Sciatic nerve (tissue), 2 donors: ENCODE data around the gene RET. TPM values are rescaled to one million over a fixed set of nuclear protein-coding genes. Genes with fewer than 3 reads are reported as not detected.

ENCODE experiments used
- ATAC-seq: fragments of 200-7000 bp; cut with Tn5 transposase; one replicate; pipeline ENCODE4 v1.9.1; 2020; ENCODE audit warnings: mild to moderate bottlenecking, moderate library complexity
- DNase-seq: peaks from one replicate; pipeline ENCODE4 v3.0.0-alpha.2; 2020; ENCODE audit warnings: low spot score
- intact Hi-C: fragments of 100-400 bp; cut with DNase I; formaldehyde crosslinking; loops from one replicate; pipeline ENCODE4 v1.14.2; 2022
- total RNA-seq: library from RNA; stranded (reverse); fragmentation: NEBNext Ultra II Directional; extraction: Animal tissue kit (Norgen Biotek cat#: 25700); gene quantifications from one replicate; pipeline ENCODE4 v1.2.1, GENCODE V29; 2021
- donor health status: DM: no; HTN: no; CAD: no.
- donor health status: DM: no; HTN: no; CAD: no.

Gene RET
- total RNA-seq, 1 donor from 2014 or later: 0.80 TPM

DNA sequence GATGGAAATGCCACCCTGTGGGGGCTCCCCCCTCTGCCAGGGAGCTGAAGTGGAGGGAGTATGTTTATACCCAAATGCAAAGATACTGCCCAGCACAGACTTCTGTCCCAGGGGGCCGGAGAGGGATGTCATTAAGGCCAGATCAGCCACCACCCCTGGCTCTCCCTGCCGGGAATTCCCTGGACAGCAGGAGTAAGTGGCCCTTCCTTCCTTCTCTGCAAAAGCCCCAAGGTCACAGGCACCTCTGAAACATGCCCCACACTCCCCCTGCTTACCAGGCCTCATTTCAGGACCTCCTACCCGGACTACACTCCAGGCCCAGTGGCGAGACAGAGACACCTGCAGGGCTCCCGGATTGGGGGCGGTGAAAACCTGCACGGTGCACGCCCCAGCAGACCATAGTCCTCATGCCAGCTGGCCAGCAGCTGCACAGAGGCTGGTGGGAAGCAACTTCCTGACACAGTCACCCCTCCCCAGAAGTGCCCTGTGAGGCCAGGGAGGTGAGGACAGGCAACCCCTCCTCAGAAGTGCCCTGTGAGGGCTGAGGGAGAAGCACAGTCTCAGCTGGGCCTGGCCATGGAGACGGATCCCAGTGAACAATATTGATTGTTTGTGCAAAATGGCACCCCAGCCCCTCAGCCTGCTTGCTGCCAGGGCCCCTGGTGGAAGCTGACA lies 33.0 kb upstream of the RET start:
- ATAC-seq: no peak
- intact Hi-C loops: no loop called here
- DNase-seq: peak; percentile 26

GRCh38 chr10:43044448-43044921 lies 32.4 kb upstream of the RET start:
- intact Hi-C loops: no loop called here
- ATAC-seq: no peak
- DNase-seq: peak; percentile 38

DNA sequence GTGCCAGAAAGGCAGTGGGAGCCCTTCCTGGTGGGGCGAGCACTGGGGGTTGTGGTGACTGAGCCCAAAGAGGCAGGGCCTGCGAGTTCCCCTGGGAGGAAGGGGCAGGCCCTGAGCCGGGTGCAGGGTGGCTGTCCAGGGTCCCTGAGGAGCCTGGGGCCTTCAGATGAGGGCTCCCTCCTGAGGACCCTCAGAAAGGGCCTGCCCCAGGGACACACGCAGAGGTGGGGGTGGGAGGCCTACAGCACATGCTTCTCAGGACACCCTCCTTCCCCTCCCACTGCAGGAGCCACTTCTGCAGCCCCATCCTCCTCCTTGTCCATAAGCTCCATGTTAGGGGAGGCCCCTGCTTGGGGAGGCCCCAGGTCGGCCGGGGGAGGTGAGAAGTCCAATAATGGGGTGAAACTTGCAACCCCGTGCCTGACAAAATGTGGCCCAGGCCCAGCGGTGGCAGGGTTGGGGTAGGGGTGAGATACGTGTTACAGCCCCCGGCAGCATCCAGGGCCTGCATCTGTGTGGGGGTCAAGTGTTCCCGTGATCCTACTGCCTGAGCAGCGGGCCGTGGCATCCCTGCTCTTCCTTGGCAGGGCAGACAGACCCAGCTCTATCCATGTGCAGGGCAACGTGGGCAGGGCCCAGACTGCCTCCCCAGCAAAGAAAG lies 31.8 kb upstream of the RET start:
- no peak for ATAC-seq
- peak; percentile 52 for DNase-seq
- intact Hi-C loops: no loop called here

DNA sequence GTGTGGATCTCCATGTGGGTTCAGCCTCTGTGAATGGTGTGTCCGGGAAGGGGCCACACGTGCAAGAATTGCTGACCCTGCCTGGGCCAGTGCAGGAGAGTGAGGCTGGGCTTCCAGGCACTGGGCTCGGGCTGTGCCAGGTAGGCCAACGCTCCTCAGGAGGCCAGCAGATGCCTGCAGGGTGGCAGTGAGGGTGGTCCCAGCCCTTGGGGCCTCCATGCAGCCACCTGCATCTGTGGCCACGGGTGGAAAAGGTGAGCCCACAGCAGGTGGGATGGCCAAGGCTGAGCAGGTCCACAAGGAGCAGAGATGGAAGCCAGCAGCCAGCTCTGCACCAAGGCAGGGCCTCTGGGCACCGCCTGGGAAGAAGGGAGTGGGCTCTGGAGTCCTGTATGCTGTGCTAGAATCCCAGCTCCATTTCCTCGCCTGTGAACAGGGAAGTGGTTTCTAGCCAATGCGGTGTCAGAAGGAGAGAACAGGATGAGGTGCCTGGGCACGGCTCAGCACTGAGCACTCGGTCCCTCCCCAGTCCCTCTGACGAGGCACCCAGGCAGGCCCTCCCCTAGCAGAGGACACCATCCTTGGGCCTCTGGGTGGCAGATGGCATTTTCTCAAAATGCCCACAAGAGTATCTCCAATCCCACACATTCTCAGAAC lies 31.1 kb upstream of the RET start:
- intact Hi-C loops: no loop called here
- DNase-seq: peak; percentile 38
- no peak for ATAC-seq

- intact Hi-C loops: no loop called here
- DNase-seq (peak; percentile 39), ATAC-seq (no peak)
Measured at GRCh38 chr10:43046288-43046991, 30.4 kb upstream of the RET start.

DNA sequence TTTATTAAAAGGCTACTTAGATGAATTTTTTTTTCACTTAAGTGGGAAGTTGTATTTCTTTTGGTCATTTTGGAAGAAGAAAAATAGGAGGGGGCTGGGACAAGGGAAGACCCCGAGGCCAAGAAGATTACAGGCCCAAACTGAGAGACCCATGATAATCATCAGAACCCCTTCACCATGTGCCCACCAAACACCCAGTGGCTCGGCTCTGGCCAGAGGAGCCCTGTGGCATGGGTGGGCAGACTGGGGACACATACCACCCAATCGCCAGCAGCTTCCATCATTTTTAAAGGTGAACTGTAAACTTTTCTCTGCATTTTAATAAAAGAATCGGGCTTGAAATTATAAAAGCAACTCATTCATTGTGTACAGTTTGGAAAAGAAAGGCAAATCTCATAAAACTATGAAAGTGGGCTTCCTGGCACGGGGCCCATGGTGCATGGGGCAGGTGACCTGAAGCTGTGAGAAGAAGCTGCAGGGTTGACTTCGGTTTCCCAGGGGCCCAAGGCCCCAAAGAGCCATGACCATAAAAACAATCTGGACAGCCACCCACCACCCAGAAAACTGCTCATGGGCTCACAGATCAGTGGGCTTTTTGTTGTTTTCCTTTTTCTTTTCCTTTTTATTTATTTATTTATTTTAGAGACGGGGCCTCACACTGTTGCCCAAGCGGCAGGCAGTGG lies 29.4 kb upstream of the RET start:
- intact Hi-C loops: no loop called here
- DNase-seq (peak; percentile 53), ATAC-seq (no peak)

DNA sequence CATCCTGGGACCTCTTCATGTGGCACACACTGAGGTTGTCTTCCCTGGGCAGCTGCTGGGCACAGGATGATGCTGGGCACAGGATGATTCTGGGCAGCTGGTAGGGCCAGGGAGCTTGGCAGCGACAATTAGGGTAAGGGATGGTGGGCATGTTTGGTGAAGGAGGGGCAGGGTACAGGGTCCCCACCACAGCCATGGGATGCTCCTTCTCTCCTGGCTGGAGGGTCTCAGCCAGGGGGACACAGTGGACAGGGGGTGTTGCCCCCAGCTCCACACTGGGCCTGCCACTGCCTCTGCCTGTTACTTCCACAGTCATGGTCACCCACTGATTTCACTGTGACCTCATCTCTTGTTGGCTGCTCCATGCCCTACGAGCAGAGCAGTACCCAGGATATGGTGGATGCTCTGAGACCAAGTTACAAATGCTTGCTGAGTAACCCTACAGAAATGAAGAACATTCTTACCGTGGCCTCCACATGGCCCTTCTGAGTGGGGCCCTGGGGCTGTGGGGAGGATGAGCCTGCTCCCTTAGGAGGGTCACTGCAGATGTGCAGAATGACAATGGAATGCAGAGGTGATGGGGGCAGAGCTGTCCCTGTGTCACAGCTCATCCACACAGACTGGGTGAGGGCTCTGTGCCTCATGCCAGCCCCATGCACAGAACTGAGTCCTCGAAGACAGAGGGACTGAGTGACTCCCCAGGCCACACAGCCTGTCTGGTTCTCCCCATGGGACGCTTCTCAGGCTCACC lies 28.4 kb upstream of the RET start:
- ATAC-seq (no peak), DNase-seq (peak; percentile 27)
- intact Hi-C loops: no loop called here

DNA sequence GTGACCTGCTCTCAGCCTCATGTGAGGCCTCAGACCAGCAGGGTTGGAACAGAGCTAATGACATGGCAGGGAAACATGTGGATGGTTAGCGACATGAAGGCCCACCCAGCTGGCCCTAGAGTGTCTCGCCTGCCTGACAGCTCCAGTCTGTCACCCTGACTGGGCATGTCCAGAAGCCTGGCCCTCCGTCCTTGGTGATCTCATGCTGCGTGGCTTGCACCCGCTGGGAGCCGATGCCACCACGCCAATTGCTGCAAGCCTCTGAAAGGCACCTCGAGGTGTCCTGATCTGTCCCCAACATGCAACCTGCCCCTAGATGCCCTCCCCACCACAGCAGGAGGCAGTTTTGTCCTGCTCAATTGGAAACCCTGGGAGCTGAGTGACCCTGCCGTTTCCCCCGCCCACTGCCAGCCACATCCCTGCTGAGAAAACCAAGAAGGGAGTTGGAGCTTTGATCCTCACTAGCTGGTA lies 27.8 kb upstream of the RET start:
- no peak for ATAC-seq

DNA sequence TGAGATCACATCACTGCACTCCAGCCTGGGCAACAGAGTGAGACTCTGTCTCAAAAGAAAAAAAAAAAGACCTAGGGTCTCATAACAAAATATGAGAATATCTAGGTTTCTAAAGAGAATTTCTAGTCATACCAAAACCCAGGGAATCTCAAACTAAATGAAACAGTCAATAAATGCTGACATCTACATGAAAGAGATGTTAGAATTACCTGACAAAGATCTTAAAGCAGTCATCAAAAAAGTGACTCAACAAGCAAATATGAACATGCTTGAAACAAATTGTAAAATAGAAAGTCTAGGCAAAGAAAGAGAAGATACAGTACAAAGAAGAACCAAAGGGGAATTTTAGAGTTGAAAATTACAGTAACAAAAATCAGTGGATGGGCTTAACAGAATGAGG lies 26.9 kb upstream of the RET start:
- intact Hi-C loops: no loop called here
- DNase-seq (no peak), ATAC-seq (no peak)

More for the DNA sequence above, 27.8 kb upstream of the RET start:
- DNase-seq: no peak
- intact Hi-C loops: no loop called here

GRCh38 chr10:43053825-43054224 lies 23.0 kb upstream of the RET start:
- intact Hi-C loops: no loop called here
- no peak for DNase-seq
- ATAC-seq: no peak

- no peak for ATAC-seq
- intact Hi-C loops: no loop called here
- DNase-seq: peak; percentile 21
Measured at GRCh38 chr10:43054593-43054992, 22.3 kb upstream of the RET start.

GRCh38 chr10:43055217-43055616 lies 21.7 kb upstream of the RET start:
- ATAC-seq (no peak), DNase-seq (no peak)
- intact Hi-C loops: no loop called here

DNA sequence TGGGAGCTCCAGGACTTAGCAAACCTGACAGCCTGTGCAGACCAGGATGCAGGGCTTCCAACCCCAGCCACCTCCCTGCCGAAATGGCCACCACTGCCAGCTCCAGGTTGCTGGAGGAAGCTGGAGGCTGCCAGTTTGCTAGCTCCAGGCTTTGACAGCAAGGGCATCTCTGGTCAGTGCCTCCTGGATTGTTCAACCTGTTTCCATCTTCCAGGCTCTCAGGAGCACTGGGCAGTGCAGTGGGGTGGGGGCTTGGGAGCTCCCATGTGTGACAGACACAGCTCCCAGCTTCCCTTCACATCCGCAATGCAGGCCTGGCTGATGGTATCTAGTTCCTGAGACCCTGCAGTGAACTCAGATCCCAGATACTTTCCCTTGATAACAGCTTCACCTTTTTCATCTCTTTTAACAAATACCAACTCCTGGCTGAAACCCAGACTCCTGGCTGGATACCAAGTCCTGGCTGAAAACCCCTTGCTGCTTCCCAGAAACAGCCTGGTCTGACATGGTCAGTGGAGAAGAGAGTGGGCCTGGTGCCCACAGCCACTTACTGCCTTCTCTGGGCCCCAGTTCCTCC lies 20.8 kb upstream of the RET start:
- DNase-seq: peak; percentile 30
- intact Hi-C loops: no loop called here
- ATAC-seq: peak; percentile 10

DNA sequence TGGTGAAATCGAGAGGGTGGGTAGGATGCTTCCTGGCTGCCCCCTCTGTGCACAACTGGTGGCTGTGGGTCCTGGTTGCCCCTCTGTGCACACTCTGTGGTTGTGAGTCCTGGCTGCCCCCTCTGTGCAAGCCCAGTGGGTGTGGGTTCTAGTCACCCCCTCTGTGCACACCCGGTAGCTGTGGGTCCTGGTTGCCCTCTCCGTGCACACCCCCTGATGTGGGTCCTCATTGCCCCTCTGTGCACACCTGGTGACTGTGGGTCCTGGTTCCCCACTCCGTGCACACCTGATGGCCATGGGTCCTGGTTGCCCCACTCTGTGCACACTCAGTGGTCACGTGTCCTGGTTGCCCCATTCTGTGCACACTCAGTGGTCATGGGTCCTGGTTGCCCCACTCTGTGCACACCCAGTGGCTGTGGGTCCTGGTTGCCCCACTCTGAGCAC lies 20.3 kb upstream of the RET start:
- no peak for ATAC-seq
- intact Hi-C loops: no loop called here
- peak; percentile 40 for DNase-seq

DNA sequence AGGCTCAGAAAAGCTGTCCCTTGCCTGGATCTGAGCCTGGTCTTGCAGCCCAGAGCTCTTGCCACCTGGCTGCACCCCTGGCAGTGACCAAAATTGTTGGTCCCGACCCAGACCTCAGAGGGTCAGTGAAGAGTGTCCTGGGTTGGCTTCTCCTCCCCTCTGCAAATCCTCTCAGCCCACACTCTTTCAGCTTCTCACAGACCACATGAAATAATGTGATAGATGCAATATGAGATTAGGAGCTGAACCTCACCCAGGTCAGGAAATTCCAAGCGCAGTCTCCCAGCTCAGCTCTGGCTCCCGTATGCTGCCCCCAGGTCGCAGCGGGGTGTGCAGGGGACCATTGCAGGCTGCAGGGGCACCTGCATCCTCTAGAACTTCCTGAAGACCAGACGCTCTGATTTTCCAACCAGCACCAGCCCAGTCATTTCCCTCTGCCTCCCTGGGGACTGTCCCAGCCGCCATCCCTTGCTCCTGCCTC lies 19.6 kb upstream of the RET start:
- ATAC-seq (no peak), DNase-seq (peak; percentile 26)
- intact Hi-C loops: no loop called here

- ATAC-seq (no peak), DNase-seq (peak; percentile 30)
- intact Hi-C loops: no loop called here
Measured at GRCh38 chr10:43057831-43058340, 19.0 kb upstream of the RET start.

GRCh38 chr10:43058716-43059335 lies 18.0 kb upstream of the RET start:
- DNase-seq: no peak
- intact Hi-C loops: no loop called here
- no peak for ATAC-seq
